SIG-M5 treated with dmso at 0.1 percent for 504 hours (cell line): Measurements from ENCODE around the gene UBE2E1.
"Not testable (repeated sequence)": the region's sequence is repeated elsewhere in the genome, so short reads cannot be mapped to it uniquely, and the experiment has no call there.

Source experiments
- DNase-seq: peaks from one replicate; lab custom pipeline; 2025; ENCODE audit not compliant: unreplicated experiment; lab: John Stamatoyannopoulos, UW

Gene UBE2E1

DNA sequence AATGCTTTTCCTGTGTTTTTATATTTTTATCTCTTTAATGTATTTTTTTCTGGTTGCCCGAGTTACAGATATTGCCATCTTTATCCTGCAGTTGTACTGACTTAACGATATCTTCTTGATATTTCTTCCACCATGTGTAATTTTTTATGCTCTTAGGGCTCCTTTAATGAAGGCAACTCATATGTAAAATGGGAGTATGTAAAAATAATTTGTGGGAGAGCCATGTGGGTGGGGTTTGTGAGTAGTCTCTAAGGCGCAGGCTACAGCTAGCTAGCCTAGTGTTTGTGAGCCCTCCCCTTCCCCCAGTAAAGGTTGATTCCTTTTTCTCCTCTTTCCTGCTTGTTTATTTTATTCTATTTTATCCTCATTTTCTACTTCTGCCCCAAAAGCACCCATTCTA is 38.1 kb downstream of the UBE2E1 start:
- DNase-seq = no peak

DNA sequence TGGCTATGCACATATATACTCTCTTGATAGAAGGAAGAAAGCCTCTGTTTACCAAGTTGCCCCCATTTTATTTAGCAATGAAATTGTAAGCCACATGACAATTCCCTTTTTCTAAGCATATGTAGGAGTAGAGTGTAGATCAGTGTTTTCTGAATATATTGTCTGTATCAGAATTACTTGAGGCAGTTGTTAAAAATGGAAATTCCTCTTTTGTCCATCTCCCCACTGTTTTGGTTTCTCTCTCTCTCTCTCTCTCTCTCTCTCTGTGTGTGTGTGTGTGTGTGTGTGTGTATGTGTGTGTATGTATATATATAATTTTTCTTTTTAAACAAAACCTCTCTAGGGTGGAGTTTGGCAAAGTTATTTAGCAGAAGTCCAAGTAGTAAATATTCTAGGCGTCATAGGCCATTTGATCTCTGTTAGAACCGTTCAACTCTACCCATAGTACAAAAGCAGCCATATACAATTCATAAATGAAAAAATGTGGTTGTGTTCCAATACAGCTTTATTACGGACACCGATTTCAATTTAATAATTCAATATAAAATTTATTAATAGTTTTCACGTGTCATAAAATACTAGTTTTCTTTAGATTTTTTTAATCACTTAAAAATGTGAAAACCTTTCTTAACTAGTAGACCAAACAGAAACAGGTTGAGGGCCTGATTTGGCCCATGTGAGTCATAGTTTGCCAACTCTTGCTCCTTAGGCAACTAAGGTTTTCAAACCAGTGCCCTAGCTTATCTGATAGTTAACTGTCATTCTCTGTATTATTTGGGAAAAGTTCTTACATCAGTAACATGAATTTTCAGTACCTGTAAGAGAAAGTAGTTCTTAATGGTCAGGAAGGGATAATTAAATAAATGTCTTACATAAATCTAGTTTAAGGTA is 39.8 kb downstream of the UBE2E1 start:
- no peak for DNase-seq

DNA sequence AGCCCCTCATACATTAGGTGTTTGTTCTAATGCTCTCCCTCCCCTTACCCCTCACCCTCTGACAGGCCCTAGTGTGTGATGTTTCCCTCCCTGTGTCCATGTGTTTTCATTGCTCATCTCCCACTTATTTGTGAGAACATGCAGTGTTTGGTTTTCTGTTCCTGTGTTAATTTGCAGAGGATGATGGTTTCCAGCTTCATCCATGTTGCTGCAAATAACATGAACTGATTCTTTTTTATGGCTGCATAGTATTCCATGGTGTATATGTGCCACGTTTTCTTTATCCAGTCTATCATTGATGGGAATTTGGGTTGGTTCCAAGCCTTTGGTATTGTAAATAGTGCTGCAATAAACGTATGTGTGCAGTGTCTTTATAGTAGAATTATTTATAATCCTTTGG is 43.7 kb downstream of the UBE2E1 start:
- DNase-seq = not testable (repeated sequence)

DNA sequence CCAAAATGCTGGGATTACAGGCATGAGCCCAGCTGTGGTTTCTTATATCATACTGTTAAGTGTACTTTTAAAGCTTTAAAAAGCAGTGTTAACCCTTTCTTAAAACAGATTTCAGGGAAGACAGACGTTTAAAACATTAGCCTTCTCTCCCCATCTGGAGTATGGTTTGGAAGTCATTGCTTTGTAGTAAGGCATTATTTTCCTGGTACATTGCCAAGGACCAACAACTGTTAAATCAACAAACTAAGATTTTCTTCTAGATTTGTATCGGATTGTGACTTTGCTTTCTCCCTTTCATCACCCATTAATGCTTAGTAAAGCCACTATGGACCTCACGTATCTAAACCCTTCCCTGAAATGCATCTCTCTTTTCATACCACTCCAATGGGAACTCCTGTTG is 50.5 kb downstream of the UBE2E1 start:
- DNase-seq = no peak

DNA sequence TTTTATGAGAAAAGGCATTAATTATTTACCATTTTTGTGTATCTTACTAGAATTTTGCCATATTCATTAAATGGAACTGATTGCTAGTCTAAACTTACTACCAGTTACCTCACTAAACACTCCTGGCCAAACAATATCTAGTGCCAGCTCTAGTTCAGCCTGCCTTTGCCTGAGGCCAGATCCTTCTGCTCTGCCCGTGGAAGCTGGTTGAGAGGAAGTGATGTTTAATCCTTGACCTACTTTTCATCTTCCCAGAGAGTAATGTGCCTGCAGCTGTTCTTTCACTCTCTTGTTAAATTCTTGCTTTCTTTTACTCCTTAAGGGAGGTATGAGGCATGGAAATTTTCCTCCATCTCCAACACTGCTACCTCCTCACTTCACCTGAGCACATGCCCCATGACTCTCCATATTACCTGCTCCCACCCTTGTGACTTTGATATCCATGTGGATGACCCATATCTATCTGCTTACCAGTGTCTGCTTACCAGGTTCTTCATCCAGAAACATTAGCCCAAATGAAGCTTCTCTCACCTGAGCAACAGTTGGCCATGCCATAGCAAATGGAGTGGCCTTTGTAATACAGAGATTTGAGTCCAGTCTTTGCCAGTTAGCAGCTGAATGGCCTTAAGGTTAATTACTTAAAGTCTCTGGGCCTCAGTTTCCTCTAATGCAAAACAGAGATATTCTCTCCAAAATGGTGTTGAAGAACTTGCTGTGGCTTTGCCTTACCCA is 53.4 kb downstream of the UBE2E1 start:
- DNase-seq = peak; percentile 19

DNA sequence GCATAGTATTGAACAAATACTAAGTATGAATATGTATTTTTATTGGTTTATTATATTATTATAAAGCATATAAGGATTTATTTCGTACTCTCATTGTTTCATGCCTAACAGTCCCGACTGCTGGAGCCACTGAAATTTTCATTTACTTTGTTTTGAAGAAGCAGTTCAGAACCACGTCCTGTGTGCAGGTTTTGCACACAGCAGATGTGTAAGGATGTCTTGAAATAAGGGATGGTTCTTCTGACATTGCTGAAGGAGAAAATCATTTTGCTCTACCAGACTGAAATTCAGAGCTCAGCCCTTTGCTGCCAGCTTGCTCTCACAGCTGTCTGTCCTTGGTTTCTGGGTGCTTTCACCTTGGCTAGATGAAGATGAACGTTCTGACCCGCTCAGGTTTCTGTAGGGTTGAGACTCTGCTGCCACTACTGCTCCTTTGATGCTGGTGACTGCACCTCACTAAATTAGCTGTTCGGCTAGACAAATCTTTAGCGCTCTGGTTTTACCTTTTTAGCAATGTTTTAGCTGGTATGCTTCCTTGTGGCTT is 54.2 kb downstream of the UBE2E1 start:
- no peak for DNase-seq

DNA sequence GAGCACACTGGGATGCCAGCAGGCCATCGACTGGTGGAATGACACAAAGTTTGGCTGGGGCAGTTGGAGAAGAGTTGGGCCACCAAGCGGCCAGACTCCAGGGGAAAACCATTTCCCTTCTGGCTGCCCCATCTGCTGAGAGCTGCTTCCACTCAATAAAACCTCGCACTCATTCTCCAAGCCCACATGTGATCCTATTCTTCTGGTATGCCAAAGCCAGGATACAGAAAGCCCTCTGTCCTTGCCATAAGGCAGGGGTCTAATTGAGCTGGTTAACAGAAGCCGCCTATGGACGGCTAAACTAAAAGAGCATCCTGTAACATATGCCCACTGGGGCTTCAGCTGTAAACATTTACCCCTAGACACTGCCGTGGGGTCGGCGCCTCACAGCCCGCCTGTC is 55.9 kb downstream of the UBE2E1 start:
- no peak for DNase-seq

DNA sequence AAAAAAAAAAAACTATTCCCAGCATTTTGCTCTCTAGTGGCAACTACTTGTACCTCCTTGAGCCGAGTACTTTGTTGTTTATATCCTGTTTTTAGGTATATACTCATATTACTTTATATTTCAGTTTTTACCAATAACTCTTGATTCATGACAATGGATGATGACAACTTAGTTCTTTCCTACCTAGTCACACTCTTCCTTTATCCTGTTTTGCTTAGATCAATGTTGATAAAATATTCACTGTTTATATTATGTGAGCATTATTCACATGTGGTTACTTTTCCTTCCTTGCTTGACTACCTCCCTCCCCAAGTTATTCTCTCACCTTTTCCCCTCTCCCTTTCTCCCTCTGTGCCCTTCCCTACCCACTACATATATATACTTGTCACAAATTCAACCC is 57.3 kb downstream of the UBE2E1 start:
- no peak for DNase-seq

DNA sequence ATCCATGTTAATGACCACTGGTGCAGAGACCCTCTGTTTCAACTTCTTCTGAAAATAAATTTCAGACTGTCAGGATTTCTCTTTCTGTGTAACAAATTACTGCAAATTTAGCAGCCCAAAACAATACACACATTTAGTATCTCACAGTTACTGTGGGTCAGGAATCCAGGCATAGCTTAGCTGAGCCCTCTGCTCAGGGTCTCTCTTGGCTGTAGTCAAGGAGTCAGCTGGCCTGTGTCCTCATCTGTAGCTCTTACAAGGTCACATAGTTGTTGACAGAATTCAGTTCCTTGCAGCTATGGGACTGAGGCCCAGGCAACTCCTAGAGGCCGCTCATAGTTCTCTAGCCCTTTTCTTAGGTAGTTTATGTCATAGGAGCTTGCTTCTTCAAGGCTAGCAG is 59.2 kb downstream of the UBE2E1 start:
- DNase-seq = no peak

DNA sequence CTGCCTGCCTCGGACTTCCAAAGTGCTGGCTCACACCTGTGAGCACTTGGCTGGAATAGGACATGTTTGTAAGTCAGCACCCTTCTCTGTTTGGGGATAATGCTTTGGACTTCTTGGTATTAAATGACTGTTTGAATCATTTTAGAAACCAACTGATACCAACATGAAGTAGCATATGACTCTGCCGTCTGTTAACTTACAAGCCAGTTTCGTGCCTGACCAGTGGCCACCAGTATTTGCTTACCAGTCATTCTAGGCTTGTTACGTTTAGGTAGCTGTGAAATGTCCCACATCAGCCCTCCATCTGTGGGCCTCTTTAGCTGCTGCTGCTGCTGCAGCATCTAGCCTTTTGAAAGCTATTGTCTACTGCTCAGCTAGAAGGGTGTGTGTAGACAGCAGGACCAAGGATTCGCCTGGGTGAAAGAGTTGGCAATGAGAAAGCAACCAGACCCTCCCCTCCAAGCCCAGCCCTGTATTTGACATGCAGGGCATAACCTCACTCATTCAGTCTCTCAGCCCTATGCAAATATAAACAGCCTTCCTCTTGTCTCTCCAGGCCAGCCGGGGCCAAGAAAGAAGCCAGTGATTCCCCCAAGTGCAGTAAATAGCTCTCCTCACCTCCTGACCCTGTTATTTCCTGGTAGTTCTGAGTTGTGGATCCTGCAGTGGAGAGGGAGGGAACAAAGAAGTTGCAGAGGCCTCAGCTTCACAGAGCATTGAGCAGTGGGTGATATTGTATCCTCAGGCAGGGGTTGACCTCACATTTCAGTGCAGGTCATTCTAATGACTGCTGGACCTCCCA is 60.0 kb downstream of the UBE2E1 start:
- no peak for DNase-seq

DNA sequence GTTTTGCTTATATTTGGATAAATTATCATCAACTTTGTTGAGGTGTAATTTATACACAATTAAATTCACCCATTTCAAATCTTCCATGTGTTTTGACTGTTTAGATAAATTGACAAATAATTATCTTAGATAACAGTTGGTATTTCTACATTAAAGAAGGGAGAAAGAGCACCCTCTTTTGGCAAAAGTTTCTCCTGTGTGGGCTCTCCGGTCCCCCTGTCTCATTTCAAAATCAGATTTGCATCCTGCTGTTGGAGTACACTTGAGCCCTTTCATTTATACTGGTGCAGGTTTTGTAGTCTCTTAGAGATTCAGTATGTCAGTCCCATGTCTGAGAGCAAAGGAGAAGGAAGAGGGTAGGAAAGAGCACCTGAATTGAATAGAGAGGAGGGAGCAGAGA is 61.6 kb downstream of the UBE2E1 start:
- no peak for DNase-seq

DNA sequence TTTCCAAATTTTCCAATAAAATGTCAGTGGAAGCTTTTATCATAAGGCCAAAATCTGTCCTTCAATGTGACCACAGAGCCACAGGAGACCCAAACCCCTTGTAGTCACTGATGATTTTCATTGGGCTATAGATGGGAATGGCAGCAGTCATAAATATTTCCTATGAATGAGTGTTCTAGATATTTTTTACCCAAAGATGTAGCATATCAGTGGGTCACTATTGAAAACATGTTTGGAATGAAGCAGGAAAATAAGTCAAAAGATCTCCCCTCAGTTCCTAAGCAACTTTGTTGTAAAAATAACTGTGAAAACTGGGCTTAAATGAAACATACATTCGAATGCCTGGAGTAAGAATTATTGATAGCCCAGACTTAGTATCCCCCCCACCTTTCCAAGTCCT is 62.1 kb downstream of the UBE2E1 start:
- no peak for DNase-seq

DNA sequence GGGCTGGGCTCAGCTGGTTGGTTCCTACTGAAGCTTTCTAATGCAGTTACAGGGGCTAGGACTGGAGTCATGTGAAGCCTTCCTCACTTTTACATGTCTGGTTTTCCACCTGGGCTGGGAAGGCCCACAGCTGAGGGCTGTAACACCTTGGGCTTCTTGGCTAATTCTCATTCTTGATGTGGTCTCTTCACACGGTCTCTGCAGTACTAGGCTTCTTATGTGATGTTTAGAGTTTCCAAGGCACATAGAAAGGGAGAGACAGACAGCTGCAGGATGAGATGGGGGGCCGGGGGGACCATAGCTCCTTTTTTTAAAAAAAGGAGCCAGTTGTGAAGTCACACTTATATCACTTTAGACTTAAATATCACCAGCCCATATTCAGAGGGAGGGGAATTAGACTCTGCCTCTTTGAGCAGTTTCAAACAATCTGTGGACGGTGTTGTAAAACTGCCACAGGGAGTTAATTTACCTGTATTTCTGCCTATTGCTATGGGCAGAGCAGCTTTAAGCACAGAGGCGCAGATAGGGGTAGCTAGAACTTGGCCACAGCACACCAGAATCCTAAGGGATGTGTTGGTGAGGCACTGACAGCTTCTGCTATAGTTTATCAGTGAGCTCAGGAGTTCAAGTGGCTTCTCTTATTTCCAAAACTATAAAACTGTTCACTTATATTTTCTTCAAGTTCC is 64.4 kb downstream of the UBE2E1 start:
- DNase-seq = no peak

DNA sequence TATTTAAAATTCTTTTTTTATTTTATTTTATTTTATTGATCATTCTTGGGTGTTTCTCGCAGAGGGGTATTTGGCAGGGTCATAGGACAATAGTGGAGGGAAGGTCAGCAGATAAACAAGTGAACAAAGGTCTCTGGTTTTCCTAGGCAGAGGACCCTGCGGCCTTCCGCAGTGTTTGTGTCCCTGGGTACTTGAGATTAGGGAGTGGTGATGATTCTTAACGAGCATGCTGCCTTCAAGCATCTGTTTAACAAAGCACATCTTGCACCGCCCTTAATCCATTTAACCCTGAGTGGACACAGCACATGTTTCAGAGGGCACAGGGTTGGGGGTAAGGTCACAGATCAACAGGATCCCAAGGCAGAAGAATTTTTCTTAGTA is 64.9 kb downstream of the UBE2E1 start:
- not testable (repeated sequence) for DNase-seq

DNA sequence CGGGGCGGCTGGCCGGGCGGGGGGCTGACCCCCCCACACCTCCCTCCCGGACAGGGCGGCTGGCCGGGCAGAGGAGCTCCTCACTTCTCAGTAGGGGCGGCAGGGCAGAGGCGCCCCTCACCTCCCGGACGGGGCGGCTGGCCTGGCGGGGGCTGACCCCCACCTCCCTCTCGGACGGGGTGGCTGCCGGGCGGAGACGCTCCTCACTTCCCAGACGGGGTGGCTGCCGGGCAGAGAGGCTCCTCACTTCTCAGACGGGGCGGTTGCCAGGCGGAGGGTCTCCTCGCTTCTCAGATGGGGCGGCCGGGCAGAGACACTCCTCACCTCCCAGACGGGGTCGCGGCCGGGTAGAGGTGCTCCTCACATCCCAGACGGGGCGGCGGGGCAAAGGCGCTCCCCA is 65.6 kb downstream of the UBE2E1 start:
- DNase-seq = not testable (repeated sequence)

DNA sequence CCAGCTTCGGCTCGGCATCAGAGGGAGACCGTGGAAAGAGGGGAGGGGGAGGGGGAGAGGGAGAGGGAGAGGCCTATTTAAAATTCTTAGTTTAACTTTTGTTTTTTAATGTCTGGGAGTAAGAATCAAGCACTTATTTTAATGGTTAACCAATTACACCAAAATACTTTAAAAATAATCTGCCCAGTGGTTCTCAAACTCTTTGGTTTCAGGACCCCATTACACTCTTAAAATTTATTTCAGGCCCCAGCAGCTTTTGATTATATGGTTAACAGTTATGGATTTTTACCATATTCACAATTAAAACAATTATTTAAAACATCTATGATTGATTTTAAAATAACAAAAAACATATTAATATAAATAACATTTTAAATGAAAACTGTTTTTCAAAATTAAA is 66.6 kb downstream of the UBE2E1 start:
- DNase-seq = no peak

DNA sequence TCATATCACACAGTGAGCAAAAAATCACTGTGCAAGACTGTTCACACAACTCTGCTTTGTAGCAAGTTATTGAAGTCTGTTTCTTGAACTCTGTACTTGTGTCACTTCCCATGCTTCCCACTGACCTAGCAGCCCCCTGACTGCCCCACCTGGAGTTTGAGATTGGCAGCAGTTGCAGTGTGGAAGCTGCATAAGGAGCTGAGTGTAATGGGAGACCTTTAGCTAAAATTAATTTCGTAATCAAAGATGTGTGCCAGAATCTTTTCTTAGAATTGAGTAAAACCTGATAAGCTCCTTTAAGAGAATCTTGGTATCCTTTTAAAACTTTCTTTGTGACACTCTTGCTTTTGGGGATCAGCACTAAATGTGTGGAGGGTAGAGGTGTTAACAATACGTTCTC is 68.2 kb downstream of the UBE2E1 start:
- DNase-seq = no peak

DNA sequence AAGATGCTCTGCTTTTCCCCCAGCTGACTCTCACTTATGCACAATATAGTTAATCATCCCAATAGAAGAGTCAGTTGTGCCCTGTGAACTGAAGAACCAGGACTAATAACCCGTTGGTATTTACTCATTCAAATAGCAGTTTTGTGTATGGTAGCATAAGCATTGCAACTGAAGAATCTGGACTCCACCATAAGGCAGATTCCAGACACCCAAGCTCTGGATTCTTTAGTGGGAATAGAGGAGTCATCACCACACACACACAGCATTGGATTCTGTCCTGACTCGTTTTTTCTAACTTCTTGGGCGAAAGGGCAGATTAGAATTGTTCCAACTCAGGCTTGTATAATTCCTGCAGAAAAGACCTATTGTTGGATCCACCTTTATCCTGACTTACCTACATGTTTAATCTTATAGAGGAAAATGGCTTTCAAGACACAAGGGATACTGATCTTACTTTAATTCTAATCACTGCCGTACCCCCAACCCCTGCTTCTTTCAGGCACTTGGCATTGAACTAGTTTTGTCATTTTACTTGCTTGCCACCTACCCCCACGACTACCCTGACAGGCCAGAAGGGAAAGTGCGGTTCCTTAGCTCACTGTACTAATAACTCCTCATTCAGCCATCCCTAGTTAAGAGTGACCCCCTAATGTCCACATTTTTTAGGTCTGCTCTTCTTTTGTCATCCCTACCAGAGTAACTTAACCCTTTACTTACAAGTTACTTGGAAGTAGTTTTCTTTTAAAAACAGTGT is 68.8 kb downstream of the UBE2E1 start:
- DNase-seq = no peak

DNA sequence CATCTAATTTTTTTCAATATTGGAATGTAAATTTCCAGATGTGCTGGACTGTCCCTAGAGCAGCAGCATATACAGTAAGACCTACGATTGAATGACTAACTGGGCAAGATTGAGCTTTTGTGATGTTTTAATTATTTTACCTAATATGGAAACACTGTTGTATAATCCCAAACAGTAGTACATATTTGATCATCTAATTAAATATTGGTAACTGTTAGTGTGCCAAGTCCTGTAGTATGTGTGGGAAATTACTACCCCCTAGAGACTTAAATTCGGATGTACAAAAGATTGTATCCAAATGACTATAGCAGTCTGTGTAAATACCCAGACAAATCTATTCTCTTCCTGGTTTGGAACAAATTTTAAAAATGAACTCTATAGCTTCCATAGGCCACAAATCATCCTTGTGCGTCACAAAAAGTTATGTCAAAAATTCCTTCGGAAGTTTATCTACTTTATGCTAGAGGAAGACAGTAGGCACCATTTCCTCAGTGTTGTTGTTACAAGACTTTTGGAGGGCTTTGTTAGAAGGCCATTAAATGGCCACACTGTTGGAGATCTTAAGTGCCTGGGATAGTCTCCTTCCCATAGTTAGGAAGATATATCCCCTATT is 69.5 kb downstream of the UBE2E1 start:
- no peak for DNase-seq

DNA sequence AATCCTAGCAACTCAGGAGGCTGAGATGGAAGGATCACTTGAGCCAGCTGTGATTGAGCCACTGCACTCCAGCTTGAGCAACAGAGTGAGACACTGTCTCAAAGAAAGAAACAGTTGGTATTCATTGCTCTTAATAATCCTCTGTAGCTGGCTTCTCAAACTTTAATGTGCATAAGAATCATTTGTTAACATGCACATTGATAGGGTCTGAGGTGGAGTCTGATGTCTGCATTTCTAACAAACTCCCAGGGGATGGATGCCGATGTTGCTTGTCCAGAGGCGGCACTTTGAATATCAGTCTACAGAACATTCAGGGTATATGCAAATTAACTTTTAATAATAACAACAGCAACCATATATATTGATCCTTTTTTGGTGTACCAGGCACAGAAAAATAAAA is 71.2 kb downstream of the UBE2E1 start:
- no peak for DNase-seq
